NCI-H1105 treated with DMSO at 0.1 percent for 48 hours (cell line): Measurements from ENCODE around the gene ATL1.
A peak's percentile ranks its signal among the peaks of the same experiment; 100 is the strongest.
"Not testable (repeated sequence)": the region's sequence is repeated elsewhere in the genome, so short reads cannot be mapped to it uniquely, and the experiment has no call there.

ENCODE experiments used
- DNase-seq: peaks from one replicate; lab custom pipeline; 2025; lab: John Stamatoyannopoulos, UW

Gene ATL1

GRCh38 chr14:50534997-50535396 lies 24.9 kb upstream of the ATL1 start:
- DNase-seq, result no peak

- DNase-seq, result not testable (repeated sequence)
These were observed 21.9 kb upstream of the ATL1 start for GRCh38 chr14:50538034-50538433.

- no peak for DNase-seq
These were observed 20.9 kb upstream of the ATL1 start for GRCh38 chr14:50539051-50539450.

GRCh38 chr14:50541159-50541567 lies 18.8 kb upstream of the ATL1 start:
- DNase-seq, result no peak

GRCh38 chr14:50542941-50543418 lies 17.0 kb upstream of the ATL1 start:
- DNase-seq, result peak; percentile 83

- DNase-seq, result no peak
These were observed 15.0 kb upstream of the ATL1 start for GRCh38 chr14:50544911-50545310.

GRCh38 chr14:50545618-50546017 lies 14.3 kb upstream of the ATL1 start:
- DNase-seq, result no peak

GRCh38 chr14:50550294-50550693 lies 9.7 kb upstream of the ATL1 start:
- no peak for DNase-seq

GRCh38 chr14:50551877-50552276 lies 8.1 kb upstream of the ATL1 start:
- no peak for DNase-seq

GRCh38 chr14:50552796-50553195 lies 7.1 kb upstream of the ATL1 start:
- not testable (repeated sequence) for DNase-seq

- peak; percentile 83 for DNase-seq
These were observed 963 bp downstream of the ATL1 start for GRCh38 chr14:50560931-50561285.

- DNase-seq, result no peak
These were observed 2.9 kb downstream of the ATL1 start for GRCh38 chr14:50562841-50563240.

GRCh38 chr14:50569714-50570274 lies 9.8 kb downstream of the ATL1 start:
- DNase-seq, result no peak

- no peak for DNase-seq
These were observed 13.9 kb downstream of the ATL1 start for GRCh38 chr14:50573862-50574261.

- no peak for DNase-seq
These were observed 15.8 kb downstream of the ATL1 start for GRCh38 chr14:50575769-50576168.

GRCh38 chr14:50577982-50578381 lies 18.0 kb downstream of the ATL1 start:
- DNase-seq, result no peak

- DNase-seq, result no peak
These were observed 18.5 kb downstream of the ATL1 start for GRCh38 chr14:50578433-50578832.

- DNase-seq, result no peak
These were observed 30.5 kb downstream of the ATL1 start for GRCh38 chr14:50590464-50590863.

- no peak for DNase-seq
These were observed 34.8 kb downstream of the ATL1 start for GRCh38 chr14:50594577-50595316.

GRCh38 chr14:50598765-50599164 lies 38.8 kb downstream of the ATL1 start:
- DNase-seq, result no peak

- DNase-seq, result peak; percentile 88
These were observed 39.9 kb downstream of the ATL1 start for GRCh38 chr14:50599700-50600444.

- peak; percentile 10 for DNase-seq
These were observed 40.9 kb downstream of the ATL1 start for GRCh38 chr14:50600849-50601248.

GRCh38 chr14:50601394-50601793 lies 41.4 kb downstream of the ATL1 start:
- DNase-seq, result no peak
